HG02884 (cell line): Measurements from ENCODE around the gene CAMTA2.

ENCODE experiments used
- ATAC-seq: cut with Tn5 transposase; IDR thresholded peaks from one replicate; pipeline ENCODE4 v1.9.1; 2021; ENCODE audit warnings: mild to moderate bottlenecking, moderate library complexity; ENCODE audit not compliant: unreplicated experiment

The CAMTA2 gene

DNA sequence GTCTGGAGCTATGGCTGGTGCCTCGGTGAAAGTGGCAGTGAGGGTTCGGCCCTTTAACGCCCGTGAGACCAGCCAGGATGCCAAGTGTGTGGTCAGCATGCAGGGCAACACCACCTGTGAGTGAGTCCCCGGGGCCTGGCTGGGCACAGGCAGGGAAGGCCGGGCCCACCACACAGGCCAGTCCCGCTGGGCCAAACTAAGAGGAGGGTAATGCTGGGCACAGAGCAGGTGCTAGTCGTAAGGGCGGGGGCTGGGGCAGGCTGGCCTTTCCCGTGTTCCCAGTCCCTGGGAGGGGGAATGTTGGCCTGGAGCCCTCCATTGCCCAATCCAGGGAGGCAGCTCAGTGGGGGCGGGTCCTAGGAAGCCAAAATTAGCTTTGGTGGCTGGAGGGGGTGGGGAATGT is 12.8 kb upstream of the CAMTA2 start:
- no peak for ATAC-seq

DNA sequence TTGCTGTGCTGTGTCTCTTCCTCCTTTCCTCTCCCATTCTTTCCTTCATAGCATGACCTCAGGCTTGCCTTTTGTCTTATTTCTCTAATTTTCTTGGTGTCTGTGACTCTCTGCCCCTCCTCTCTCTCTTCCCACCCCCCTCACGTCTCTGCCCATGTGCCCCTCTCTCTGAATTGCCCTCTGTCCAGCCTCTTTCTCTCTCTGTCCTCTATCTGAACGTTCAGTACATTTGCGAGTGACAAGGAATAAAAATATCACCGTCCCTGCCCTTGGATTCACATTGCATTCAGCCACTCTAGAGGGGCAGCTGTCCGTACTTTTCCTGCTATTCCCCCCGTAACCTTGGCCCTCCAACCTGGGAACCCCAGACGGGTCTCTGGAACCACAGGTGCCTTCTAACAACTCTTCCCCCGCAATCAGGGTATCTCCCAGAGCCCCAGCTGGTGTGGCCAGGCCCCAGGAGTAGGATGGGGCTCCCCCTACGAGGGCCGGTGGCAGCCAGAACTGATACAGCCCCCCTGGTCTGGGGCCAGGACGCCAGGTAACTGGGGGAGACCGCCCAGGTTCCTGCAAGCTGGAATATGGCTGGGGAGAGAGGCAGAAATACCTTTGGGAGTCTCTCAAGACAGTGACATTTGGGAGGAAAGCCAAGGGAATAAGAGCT is 12.1 kb upstream of the CAMTA2 start:
- no peak for ATAC-seq

DNA sequence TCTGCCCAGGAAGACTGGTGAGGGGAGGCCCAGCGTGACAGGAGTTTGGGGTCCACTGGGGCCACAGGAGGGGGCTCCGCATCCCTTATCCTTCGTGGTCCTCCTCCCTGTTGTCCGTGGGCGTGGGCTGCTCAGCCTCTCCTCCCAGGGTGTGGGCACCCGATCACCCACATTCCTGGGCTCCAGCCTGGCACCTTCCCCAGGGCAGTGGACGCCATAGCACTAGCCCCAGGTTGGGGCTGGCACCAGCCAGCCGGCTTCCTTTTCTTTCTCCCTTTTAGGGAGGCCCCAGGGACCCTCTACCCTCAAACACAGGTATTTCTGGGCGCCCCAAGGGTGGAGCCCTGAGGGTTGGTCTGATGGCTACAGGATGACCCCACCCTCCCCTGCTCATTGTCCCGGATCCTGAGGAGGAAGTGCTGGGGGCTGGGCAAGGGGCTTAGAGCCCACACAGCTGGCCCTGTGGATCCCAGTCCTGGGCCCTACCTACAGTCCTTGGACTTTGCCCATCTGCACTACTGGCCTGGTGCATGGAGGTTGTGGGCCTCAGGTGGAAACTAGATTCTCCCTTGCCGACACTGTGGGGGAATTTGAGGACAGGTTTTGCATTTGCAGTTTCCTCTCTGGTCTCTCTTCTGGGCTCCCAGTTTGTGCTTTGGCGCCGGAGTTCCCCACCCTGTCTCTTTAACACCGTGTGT is 11.4 kb upstream of the CAMTA2 start:
- ATAC-seq = no peak

DNA sequence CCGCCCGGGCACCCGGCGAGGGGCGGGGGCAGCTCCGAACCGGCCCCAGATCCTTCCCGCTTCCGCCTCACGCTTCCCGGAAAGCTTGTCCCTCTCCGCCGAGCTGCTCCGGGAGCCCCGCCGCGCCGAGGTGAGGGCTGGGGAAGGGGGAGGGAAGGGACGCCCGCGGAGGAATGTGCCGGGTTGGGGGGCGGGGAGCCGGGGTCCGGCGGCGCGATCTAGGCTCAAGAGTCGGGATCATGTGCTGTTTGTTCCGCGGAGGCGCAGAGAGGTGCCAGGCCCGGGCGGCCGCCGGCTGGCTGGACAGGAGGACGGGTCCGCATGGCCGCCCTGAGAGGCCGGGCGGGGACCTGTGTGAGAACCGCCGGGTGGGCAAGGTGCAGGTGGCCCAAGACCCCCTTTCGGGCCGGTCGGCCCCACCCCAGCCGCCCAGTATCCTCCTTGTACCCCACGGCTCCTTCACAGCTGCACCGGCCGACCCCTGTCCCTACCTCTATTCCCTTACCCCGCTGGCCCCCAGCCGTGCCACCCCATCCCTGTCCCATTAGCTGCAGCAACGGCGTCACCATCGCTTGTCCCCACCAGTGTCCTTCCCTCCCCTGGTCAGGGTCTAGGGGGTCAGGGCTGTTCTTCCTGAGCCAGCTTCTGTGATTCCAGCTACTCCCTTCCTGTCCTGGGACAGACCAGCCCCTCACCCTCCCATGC is 10.7 kb upstream of the CAMTA2 start:
- ATAC-seq = peak; percentile 9

DNA sequence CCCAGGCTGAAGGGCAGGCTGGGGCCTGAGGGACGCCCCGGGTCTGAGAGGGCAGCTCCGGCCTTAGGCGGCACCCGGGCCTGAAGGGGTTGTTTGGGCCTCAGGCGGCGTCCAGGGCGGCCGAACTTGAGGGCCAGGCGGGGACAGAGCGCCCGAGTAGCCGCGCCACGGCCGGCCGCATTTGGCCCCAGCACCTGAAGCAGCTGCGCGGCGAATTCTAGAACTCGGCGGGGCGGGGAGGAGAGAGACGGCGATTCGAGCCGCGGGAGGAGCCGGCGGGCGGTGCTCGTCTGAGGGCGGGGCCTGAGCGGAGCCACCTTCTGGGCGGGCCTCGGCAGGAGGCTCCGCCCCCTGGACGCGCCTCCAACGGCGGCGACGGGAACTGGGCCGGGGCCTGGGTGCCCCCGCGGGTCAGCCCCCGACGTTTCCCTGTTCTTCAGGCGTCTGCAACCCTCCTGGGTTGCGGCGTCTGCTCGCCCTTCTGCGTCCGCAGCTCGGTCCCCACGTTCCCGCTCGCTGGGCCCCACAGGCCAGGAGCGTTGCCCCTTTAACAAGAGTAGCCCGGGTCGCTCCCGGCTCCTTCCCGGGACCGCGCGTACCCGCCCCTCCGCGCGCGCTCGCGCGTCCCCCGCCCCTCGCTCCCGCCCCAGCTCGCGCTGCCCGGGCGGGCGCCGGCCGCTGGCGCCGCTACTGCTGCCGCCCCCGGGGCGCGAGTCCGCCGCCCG is 10.0 kb upstream of the CAMTA2 start, which contains the start of the genes INCA1 and KIF1C:
Gene INCA1 (minus strand): TSS at position 221 of the 725 bp plus-strand sequence. CDS start 3,085 bp downstream, outside the sequence.
Gene KIF1C (plus strand): TSS at position 649 of the 725 bp plus-strand sequence. CDS start 2,297 bp downstream, outside the sequence.
- peak; percentile 81 for ATAC-seq

DNA sequence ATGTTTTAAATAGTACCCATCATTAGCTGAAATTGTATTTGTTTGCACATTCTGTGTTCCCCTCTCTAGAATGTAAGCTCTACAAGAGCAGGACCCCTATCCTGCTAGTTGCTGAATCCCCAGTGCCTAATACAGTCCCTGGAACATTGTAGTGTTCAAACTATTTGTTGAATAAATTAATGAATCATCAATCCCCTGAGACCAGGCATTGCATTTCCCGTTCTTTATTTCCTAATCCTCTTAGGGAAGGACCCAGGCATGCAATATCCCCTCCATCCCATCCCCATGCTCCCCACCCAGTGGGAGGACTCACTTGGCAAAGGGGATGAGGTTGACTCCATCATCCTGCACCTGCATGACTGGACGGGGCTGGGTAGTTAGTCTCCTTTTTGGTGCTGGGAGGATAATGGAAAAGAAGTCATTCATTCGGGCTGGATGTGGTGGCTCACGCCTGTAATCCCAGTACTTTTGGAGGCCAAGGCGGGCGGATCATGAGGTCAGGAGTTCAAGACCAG is 6.7 kb upstream of the CAMTA2 start:
- no peak for ATAC-seq

DNA sequence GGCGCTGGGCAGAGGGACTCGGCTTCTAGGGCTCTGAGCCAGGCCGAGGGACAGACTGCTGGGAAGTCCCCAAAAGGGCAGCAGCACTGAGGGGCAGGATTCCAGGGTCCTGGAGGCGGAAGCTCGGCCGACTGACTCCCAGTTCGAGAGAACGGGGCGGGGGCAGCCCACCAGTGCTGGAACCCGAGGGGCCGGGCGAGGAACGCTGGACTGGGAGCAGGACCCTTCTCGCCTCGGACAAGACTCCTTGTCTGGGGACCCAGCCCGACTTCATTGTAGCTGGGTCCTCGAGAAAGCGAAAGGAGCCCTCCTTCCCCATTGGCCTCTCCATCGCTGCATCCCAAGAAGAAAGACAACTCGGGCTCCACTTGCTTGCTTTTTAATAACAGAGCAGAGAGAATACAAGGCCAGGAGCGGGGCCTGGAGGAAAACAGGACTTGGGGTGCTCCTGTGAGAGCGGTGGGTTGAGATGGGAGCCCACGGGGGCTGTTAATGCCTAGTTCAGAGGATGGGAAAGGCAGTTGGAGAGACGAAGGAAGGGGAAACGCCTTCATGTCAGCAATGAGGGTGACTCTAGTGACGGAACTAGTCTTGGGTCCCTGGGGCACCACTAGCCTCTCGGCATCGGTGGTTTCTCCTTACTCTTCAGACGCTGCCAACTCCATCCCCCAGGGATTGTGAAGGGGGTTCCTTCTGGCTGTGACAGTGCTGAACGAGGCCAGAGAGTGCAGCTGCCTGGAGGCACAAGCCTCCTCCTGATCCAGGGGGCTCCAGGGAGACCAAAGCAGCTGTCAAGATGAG is 492 bp upstream of the CAMTA2 start:
- no peak for ATAC-seq

DNA sequence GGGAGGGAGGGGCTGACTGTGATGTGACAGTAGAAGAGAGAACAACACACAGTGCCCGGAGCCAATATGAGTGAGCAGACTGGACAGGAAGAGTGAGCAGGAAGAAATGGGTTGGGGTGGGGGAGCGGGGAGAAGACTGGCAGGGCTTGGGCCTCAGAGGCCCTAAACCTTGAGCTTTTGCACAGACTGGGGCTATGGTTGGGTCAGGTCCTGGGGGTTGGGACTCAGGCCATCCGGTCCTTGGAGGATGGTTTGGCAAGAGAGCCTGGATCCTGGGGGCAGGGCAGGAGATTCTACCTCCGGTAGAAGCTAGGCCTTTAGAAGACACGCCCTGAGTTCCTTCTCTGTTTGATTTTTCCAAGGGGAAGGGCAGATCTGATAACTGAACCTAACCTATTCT is 1.1 kb downstream of the CAMTA2 start:
- ATAC-seq = no peak

DNA sequence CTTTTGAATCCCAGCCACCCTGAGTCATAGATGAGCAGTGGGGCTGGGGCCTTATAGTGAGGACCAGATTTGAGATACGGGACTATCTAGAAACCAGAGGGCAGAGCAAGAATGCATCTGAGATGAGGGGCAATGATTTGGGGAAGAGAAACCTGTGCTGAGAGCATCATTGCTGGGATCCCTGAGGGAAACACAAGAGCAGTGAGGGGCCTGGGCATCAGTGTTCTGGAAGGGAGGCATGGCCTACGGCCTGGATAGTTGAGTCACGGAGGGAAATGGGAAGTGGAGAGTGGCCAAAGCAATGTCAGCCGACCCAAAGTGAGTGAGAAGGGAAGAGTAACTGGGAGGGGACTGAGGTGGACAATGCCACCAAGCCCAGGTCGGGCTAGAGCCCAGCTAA is 5.2 kb downstream of the CAMTA2 start:
- no peak for ATAC-seq

DNA sequence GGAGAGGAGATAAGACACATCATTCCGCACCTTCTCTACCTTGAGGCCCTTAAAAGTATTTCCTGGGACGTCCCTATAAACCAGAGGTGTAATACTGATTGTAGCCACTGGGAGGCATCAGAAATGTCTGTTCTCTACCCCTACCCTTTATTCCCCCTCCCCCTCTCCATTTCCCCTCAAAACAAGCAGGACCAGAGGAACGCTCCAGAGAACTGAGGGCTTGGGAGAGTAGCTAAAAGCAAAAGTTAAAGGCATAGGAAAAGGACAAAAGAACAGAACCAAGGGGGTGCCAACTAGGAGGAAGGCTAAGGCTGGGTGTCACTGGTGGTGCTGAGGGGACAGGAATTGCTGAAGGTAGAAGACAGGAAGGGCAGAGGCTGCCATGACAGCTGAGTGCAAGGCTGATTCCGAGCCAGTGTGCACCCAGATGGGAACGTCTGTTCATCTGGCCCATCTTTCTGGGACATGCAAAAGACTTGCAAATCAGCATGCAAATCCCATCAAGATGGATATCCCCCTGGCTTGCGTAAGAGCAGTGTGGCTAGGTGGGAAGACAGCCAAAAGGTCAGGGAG is 6.7 kb downstream of the CAMTA2 start:
- ATAC-seq = no peak

DNA sequence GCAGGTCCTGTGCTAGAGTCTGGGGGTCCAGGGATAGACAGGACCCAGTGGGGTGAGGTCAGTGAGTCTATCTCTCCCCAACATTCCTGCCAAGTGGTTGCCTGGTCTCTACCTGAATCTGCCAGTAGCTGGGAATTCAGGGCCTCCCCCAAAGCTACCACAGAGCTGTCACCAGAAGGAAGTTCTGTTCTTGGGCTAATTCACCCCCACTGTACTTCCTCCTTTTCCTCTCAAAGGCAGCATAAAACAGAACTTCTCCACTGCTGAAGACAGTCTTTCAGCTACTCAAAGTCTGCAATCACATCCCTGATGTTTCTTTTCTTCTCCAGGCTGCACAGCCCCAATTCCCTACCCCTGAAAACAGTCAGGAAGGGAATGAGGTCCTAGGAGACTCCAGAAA is 8.7 kb downstream of the CAMTA2 start:
- ATAC-seq = no peak

DNA sequence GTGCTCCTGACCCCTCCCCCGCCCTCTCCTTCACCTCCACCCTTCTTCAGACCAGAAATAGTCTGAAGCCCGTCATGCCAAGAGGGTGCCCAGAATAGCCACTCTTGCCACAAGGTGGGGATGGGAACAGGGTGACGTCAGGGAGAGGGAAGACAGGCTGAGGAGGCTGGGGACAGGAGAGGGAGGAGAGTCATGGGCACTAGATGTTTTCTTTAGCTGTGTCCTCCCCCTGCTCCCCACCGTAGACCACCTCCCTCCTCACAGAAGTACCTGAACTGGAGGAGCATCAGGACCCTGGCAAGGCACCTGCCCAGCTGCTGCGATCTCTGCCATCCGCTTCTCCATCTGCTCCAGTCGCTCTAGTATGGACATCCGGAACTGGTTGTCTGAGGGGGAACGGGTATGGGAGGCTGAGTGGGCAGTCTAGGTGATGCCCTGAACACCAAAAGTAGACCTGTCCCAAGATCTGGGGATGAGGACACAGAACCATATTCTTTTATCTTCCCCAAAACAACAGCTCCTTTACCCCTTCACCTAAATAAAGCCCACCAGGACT is 13.3 kb downstream of the CAMTA2 start:
- ATAC-seq = no peak

DNA sequence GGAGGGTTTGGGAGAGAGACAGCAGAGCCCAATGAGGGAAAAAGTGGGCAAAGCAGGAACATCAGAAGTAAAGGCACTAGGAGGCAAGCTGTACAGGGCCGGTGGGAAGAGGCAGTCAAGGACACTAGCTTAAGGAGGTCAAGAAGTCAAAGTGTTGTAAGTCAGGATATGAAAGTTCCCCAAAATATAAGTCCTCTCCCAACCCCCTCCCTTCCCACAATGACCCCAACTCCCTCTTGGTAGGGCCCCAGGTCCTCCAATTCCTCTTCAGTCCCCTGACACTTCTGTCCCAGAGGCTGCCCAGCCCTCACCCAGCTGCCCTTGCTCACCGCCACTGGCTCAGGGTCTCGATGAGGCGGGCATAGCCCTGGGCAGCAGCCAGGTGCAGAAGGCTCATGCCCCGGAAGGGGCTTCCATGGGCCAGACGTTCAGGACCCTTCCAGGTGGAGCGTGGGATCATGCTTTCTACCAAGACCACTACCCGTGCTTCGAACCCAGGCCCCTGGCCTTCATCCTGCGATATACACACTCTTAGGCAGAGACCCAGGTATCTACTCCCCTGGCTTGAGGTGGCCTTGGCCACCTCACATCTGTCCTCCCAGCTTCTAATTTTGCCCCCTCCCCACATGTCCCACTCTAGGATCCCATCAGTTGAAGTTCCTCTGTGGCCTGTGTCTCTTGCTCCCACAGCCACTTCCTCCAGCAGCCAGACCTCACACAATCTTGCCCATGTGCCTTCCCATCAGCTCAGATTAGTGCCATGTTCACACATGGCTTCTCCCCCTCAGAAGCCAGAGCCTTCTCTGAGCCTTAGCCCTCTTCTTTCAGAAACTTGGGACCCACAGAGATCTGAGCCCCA is 14.0 kb downstream of the CAMTA2 start:
- ATAC-seq = no peak

DNA sequence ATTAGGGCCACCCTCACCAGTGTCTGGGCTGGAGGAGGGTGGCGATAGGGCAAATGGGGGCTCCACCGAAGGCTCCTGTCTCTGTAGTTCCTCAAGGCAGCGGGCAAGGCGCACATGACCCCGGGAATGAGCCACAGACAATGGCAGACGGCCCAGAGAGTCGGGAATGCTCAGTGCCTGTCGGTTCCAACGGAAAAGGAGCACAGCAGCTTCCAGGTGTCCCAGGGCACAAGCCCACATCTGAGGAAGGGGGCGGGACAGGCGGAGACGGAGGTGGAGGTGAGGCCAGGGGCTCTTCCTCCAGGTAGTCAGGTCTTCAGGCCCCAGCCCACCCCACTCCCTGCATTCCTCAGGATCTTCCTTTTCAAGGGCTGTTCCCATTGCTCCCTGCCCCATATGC is 14.7 kb downstream of the CAMTA2 start:
- ATAC-seq = no peak

DNA sequence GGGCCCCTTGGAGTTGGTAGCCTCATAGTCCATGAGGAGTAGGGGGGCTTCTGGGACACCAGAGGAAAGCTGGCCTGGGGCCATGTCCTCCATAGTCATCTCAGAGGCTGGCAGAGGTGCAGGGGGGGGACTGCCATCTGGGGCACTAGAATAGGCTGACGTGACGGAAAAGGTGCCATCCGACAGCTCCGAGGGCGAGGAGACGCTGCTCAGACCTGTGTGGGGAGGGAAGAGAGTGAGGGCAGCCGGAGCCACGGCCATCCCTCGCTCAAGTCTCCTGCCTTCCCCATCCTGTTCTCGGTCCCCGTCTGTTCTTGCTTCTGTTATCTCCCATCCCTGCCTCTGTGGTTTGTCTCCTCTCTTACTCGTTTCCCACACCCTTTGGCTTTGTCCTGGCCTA is 15.2 kb downstream of the CAMTA2 start:
- no peak for ATAC-seq

DNA sequence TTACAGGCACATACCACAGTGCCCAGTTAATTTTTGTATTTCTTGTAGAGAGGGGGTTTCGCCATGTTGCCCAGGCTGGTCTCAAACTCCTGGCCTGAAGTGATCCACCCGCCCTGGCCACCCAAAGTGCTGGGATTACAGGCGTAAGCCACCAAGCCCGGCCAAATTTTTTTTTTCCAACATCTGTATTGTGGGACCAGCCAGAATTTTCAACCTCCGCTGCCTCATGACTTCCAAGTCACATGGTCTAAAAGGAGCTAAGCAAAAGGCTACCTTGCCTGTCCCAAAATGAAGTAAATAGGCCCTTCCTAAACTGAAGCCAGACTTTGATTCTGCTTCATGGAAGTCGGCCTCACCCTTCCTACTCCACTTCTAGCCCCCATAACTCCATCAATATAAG is 15.6 kb downstream of the CAMTA2 start:
- no peak for ATAC-seq

DNA sequence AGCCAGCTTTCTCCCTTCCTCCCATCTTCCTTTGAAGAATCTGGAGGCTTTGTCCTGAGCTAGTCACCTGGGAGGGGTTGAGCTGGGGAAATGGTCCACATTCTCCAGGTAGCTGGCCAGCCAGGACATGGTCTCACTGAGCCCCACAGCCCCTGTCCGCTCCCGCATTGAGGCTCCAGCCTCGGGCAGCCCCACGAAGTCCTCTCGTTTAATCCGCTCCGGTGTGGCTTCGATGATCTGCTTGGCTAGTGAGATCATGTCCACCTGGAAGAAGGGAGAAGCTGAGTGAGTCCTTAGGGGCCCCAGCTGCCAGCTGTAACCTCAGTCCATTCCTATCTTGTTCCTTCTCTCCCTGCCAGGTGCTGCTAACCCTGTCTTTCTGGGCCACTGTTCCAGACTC is 17.2 kb downstream of the CAMTA2 start:
- no peak for ATAC-seq

DNA sequence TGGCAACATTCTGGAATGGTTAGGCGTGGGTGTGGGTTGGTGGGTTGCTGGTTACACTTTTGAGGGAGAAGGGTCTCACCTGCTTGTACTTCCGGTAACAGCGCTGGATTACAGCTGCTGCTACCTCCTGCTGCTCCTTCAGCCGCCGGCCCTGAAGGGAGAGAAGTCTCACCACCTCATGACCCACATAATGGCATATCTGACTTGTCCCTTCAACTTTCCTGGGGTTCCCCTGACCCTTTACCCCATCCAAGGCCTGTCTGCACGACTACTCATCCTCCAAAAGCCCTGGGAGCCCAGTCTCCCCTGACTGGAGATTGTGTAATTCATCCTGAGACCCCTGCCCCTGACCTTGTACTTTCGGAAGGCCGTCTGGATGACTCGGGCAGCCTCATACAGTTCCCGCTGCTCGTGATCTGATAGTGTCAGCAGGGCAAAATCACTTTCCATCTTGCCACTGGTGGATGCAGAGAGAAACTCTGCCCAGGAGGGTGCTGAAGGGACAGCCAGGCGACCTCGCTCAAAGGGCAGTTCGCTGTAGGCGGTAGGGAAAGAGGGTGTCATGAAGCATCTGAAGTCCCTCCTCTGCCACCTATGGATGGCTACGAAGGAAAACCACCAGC is 17.8 kb downstream of the CAMTA2 start:
- ATAC-seq = no peak
